Measurements from ENCODE around the gene RAB30.

DNA sequence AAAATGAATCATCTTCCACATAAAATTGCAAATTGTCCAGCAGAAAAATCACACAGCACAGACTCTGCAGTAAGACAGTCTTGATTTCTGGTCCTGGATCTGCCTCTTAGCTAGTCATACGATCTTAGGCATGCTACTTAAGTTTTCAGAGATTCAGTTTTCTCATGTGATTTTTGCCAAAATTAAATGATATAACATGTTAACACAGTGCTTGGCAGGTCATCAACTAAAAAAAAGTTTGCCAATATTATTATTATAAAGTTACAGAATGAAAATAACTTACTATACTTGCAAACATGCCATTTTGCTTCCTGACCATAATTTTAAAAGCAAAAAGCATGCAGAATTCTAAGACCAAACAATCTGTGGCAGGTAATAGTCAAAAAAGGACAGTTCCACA is 15.1 kb downstream of the RAB30 start:
- no peak for TF ChIP-seq SUZ12 (IDR thresholded peaks at IDR 0.05; ENCODE audit: extremely low read depth, insufficient read depth, insufficient read length)
- no peak for TF ChIP-seq ZNF274 (IDR thresholded peaks at IDR 0.05; ENCODE audit: low read depth, low read length)
- TF ChIP-seq YY1 (IDR thresholded peaks at IDR 0.05; ENCODE audit: insufficient read depth, insufficient read length) = no peak

Measured in NT2/D1 (cell line).